Tibial nerve (tissue), 4 donors: ENCODE measurements around the gene TRIM21. TPM values are rescaled to one million over a fixed set of nuclear protein-coding genes. Genes with fewer than 3 reads are reported as not detected.

Experiments
- total RNA-seq, 4 donors: library from RNA; depleted of rRNA; stranded (reverse); fragments of >200 nt; gene quantifications; one replicate each; pipeline ENCODE4 v1.1.0, GENCODE V29; 2016

TRIM21 gene
- total RNA-seq, 4 donors from 2014 or later: 11.1 to 18.6 (median 13.5) TPM

Other genes with a start within 250 kb of the TRIM21 start
- 1 to 10 TPM in 1 of 4 donors, not detected in 3; 1.5 TPM for gene OR52B4, start 25.3 kb downstream of the TRIM21 start, total RNA-seq
- not detected for gene OR52K2, start 55.6 kb upstream of the TRIM21 start, total RNA-seq
- gene OR52K1, start 88.9 kb upstream of the TRIM21 start, total RNA-seq: not detected
- not detected for gene OR52M1, start 151.5 kb upstream of the TRIM21 start, total RNA-seq
- gene OR52I2, start 188.0 kb upstream of the TRIM21 start, total RNA-seq: not detected
- gene OR52I1, start 200.3 kb upstream of the TRIM21 start, total RNA-seq: not detected
- gene TRIM68, start 214.5 kb upstream of the TRIM21 start, total RNA-seq: 10 to 100 TPM in 3 of 4 donors, 1 to 10 TPM in 1; 8.1 to 14.2 (median 11.8) TPM
- gene OR51D1, start 243.8 kb upstream of the TRIM21 start, total RNA-seq: not detected